Activated CD4-positive, alpha-beta T cell treated with anti-CD3 and anti-CD28 coated beads, Interleukin-2, amount 10 ng/mL, durations not matched to agents 24 days and 14 days (primary cell): Measurements from ENCODE around the gene ZC2HC1C. TPM values are rescaled to one million over a fixed set of nuclear protein-coding genes. Genes with fewer than 3 reads are reported as not detected.
"Not testable (repeated sequence)": the region's sequence is repeated elsewhere in the genome, so short reads cannot be mapped to it uniquely, and the experiment has no call there.

ENCODE experiments used
- DNase-seq: peaks from one replicate; pipeline ENCODE4 v3.0.0; 2022
- H3K27ac Mint-ChIP-seq: one replicate; pipeline ENCODE4 v1.8.0; 2022; ENCODE audit warnings: mild to moderate bottlenecking, mixed read lengths
- H3K27me3 Mint-ChIP-seq: one replicate; pipeline ENCODE4 v1.8.0; 2022; ENCODE audit warnings: mixed read lengths
- H3K36me3 Mint-ChIP-seq: one replicate; pipeline ENCODE4 v1.8.0; 2022; ENCODE audit warnings: low read depth, mild to moderate bottlenecking, mixed read lengths
- H3K4me1 Mint-ChIP-seq: one replicate; pipeline ENCODE4 v1.8.0; 2021; ENCODE audit warnings: mixed read lengths
- H3K4me3 Mint-ChIP-seq: one replicate; pipeline ENCODE4 v1.8.0; 2022; ENCODE audit warnings: mild to moderate bottlenecking, moderate library complexity, mixed read lengths
- H3K9me3 Mint-ChIP-seq: one replicate; pipeline ENCODE4 v1.8.0; 2021; ENCODE audit warnings: mixed read lengths
- intact Hi-C: fragments of 100-400 bp; cut with micrococcal nuclease; formaldehyde crosslinking; loops from one replicate; pipeline ENCODE4 v1.15.1; 2023
- total RNA-seq: library from RNA; stranded (reverse); gene quantifications from 2 replicates; pipeline ENCODE4 v1.2.3, GENCODE V29; 2022

Gene ZC2HC1C
- total RNA-seq, 1 donor from 2014 or later = 0.82 TPM

GRCh38 chr14:75121552-75121951 lies 52.1 kb downstream of the ZC2HC1C start:
- no peak overlapping the region for H3K27ac Mint-ChIP-seq
- DNase-seq = no peak
- peaks cover 36% of the 10 kb centered on the region for H3K4me1 Mint-ChIP-seq
- H3K36me3 Mint-ChIP-seq = peaks cover 53% of the 10 kb centered on the region
- no peaks in the 10 kb centered on the region for H3K27me3 Mint-ChIP-seq
- H3K4me3 Mint-ChIP-seq = no peak overlapping the region
- intact Hi-C loops = loop anchor here (5.0 to 10.0 kb wide), 2 partner anchors 401 to 1033 kb away; partner anchors contain the start of genes BATF and GPATCH2L
- H3K9me3 Mint-ChIP-seq = no peaks in the 10 kb centered on the region

- H3K9me3 Mint-ChIP-seq = no peaks in the 10 kb centered on the region
Observed at GRCh38 chr14:75123991-75124390, 54.5 kb downstream of the ZC2HC1C start.

GRCh38 chr14:75125617-75126016 lies 56.2 kb downstream of the ZC2HC1C start:
- H3K27ac Mint-ChIP-seq = peak overlapping the region; percentile 98
- intact Hi-C loops = loop anchor here (2.0 to 10.0 kb wide), 4 partner anchors 61 to 1029 kb away; partner anchors contain the start of genes ACYP1, ERG28, GPATCH2L and TTLL5
- H3K4me3 Mint-ChIP-seq = peak overlapping the region; percentile 97
- no peaks in the 10 kb centered on the region for H3K9me3 Mint-ChIP-seq
- no peak for DNase-seq
- H3K27me3 Mint-ChIP-seq = no peaks in the 10 kb centered on the region
- peaks cover 37% of the 10 kb centered on the region for H3K4me1 Mint-ChIP-seq
- H3K36me3 Mint-ChIP-seq = peaks cover 31% of the 10 kb centered on the region

More at GRCh38 chr14:75123991-75124390, 54.5 kb downstream of the ZC2HC1C start:
- intact Hi-C loops = loop anchor here (5.0 to 10.0 kb wide), 2 partner anchors 398 to 1031 kb away; partner anchors contain the start of genes BATF and GPATCH2L
- peak; percentile 72 for DNase-seq
- no peaks in the 10 kb centered on the region for H3K27me3 Mint-ChIP-seq
- H3K27ac Mint-ChIP-seq = peak overlapping the region; percentile 79
- H3K4me3 Mint-ChIP-seq = peak overlapping the region; percentile 51
- peaks cover 44% of the 10 kb centered on the region for H3K36me3 Mint-ChIP-seq
- H3K4me1 Mint-ChIP-seq = peaks cover 42% of the 10 kb centered on the region

GRCh38 chr14:75126121-75126544 lies 56.7 kb downstream of the ZC2HC1C start:
- intact Hi-C loops = loop anchor here (2.0 to 10.0 kb wide), 4 partner anchors 61 to 1029 kb away; partner anchors contain the start of genes ACYP1, ERG28, GPATCH2L and TTLL5
- H3K27me3 Mint-ChIP-seq = no peaks in the 10 kb centered on the region

GRCh38 chr14:75126679-75127473 lies 57.4 kb downstream of the ZC2HC1C start, which contains the start of gene NEK9:
NEK9 (minus strand) TSS chr14:75127048; CDS start chr14:75126921, 127 bp downstream.
- peak; percentile 97 for DNase-seq
- peak within 1 kb of the TSS; percentile 98 for H3K27ac Mint-ChIP-seq
- H3K4me3 Mint-ChIP-seq = peak within 1 kb of the TSS; percentile 97
- peaks cover 32% of the 10 kb centered on the region for H3K4me1 Mint-ChIP-seq
- intact Hi-C loops = loop anchor here (1.0 to 10.0 kb wide), 7 partner anchors 49 to 1028 kb away; partner anchors contain the start of genes ACYP1, ERG28, GPATCH2L and TMED10
- H3K9me3 Mint-ChIP-seq = no peaks in the 10 kb centered on the region
- peaks cover 30% of the 10 kb centered on the region for H3K36me3 Mint-ChIP-seq
- H3K27me3 Mint-ChIP-seq = no peaks in the 10 kb centered on the region

More at GRCh38 chr14:75126121-75126544, 56.7 kb downstream of the ZC2HC1C start:
- H3K36me3 Mint-ChIP-seq = peaks cover 31% of the 10 kb centered on the region
- H3K4me3 Mint-ChIP-seq = peak overlapping the region; percentile 97
- peak; percentile 70 for DNase-seq
- H3K4me1 Mint-ChIP-seq = peaks cover 35% of the 10 kb centered on the region
- peak overlapping the region; percentile 98 for H3K27ac Mint-ChIP-seq
- no peaks in the 10 kb centered on the region for H3K9me3 Mint-ChIP-seq

- not testable (repeated sequence) for DNase-seq, H3K27me3 Mint-ChIP-seq, H3K9me3 Mint-ChIP-seq
- Mint-ChIP-seq H3K36me3 (peaks cover 29% of the 10 kb centered on the region), H3K4me1 (peaks cover 32% of the 10 kb centered on the region), H3K4me3 (peak overlapping the region; percentile 97), H3K27ac (peak overlapping the region; percentile 98)
- intact Hi-C loops = loop anchor here (1.0 to 10.0 kb wide), 7 partner anchors 49 to 1027 kb away; partner anchors contain the start of genes ACYP1, ERG28, GPATCH2L and TMED10
Observed at GRCh38 chr14:75127474-75127820, 58.0 kb downstream of the ZC2HC1C start.

GRCh38 chr14:75127903-75128595 lies 58.6 kb downstream of the ZC2HC1C start:
- intact Hi-C loops = loop anchor here (1.0 to 10.0 kb wide), 7 partner anchors 48 to 1027 kb away; partner anchors contain the start of genes ACYP1, ERG28, GPATCH2L and TMED10
- H3K4me3 Mint-ChIP-seq = peak overlapping the region; percentile 97
- H3K27me3 Mint-ChIP-seq = no peaks in the 10 kb centered on the region
- no peaks in the 10 kb centered on the region for H3K9me3 Mint-ChIP-seq
- H3K27ac Mint-ChIP-seq = peak overlapping the region; percentile 98
- H3K4me1 Mint-ChIP-seq = peaks cover 35% of the 10 kb centered on the region
- DNase-seq = no peak
- H3K36me3 Mint-ChIP-seq = peaks cover 33% of the 10 kb centered on the region

GRCh38 chr14:75128596-75128990 lies 59.2 kb downstream of the ZC2HC1C start:
- intact Hi-C loops = loop anchor here (5.0 to 10.0 kb wide), 3 partner anchors 434 to 1026 kb away; partner anchors contain the start of genes ERG28, GPATCH2L and TTLL5
- Mint-ChIP-seq H3K4me3 (peak overlapping the region; percentile 41), H3K4me1 (peaks cover 35% of the 10 kb centered on the region)

More at GRCh38 chr14:75128596-75128990, 59.2 kb downstream of the ZC2HC1C start:
- no peaks in the 10 kb centered on the region for H3K27me3 Mint-ChIP-seq
- no peak overlapping the region for H3K27ac Mint-ChIP-seq
- no peaks in the 10 kb centered on the region for H3K9me3 Mint-ChIP-seq
- H3K36me3 Mint-ChIP-seq = peaks cover 37% of the 10 kb centered on the region
- DNase-seq = no peak

Other genes with a start within 250 kb of the ZC2HC1C start
- not detected in 2 replicates for gene PROX2, start 193.5 kb upstream of the ZC2HC1C start, total RNA-seq
- 110 and 111 TPM in 2 replicates for gene DLST, start 187.7 kb upstream of the ZC2HC1C start, total RNA-seq
- gene RPS6KL1, start 146.4 kb upstream of the ZC2HC1C start, total RNA-seq = 7.0 and 9.6 TPM in 2 replicates
- 0.23 and 0.24 TPM in 2 replicates for gene PGF, start 114.0 kb upstream of the ZC2HC1C start, total RNA-seq
- gene EIF2B2, start 66.7 kb upstream of the ZC2HC1C start, total RNA-seq = 51.6 and 53.3 TPM in 2 replicates
- gene MLH3, start 18.2 kb upstream of the ZC2HC1C start, total RNA-seq = 27.7 and 28.3 TPM in 2 replicates
- 45.2 and 46.0 TPM in 2 replicates for gene ACYP1, start 5.6 kb upstream of the ZC2HC1C start, total RNA-seq
- gene NEK9, start 57.4 kb downstream of the ZC2HC1C start, total RNA-seq = 66.6 and 68.8 TPM in 2 replicates
- gene TMED10, start 107.0 kb downstream of the ZC2HC1C start, total RNA-seq = 192 and 200 TPM in 2 replicates
- gene FOS, start 209.2 kb downstream of the ZC2HC1C start, total RNA-seq = 26.5 and 29.6 TPM in 2 replicates